ENCODE measurements around the gene COX4I2. TPM values are rescaled to one million over a fixed set of nuclear protein-coding genes. Genes with fewer than 3 reads are reported as not detected.

Gene COX4I2
- polyA plus RNA-seq, 1 donor from 2014 or later, result not detected

DNA sequence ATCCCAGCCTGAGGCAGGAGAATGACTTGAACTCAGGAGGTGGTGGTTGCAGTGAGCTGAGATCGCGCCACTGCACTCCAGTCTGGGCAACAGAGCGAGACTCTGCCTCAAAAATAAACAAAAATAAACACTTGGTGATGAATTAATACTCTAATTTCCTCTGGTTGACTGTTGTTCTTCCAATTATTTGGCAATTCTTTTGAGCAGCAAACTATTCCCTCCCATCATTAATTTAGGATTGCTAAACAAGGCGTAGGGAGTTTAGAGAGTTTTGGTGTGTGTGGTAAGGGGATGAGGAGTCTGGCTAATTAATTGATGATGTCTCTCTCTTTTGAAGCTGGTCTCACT is 35.3 kb upstream of the COX4I2 start:
- H3K27ac ChIP-seq (ENCODE audit: low read length), result no peak overlapping the region
- H3K79me2 ChIP-seq (replicated peaks; ENCODE audit: insufficient read depth, low read length), result no peaks in the 10 kb centered on the region
- no peak overlapping the region for H3K9ac ChIP-seq (ENCODE audit: low read length)
- no peaks in the 10 kb centered on the region for H3F3A ChIP-seq (ENCODE audit: insufficient read depth, low read length, poor library complexity, severe bottlenecking)
- TF ChIP-seq EP300 (conservative IDR thresholded peaks at IDR 0.05; ENCODE audit: poor library complexity, severe bottlenecking), result no peak
- TF ChIP-seq SMC3 (conservative IDR thresholded peaks at IDR 0.05; ENCODE audit: poor library complexity), result no peak
- TF ChIP-seq, protein P1, sequence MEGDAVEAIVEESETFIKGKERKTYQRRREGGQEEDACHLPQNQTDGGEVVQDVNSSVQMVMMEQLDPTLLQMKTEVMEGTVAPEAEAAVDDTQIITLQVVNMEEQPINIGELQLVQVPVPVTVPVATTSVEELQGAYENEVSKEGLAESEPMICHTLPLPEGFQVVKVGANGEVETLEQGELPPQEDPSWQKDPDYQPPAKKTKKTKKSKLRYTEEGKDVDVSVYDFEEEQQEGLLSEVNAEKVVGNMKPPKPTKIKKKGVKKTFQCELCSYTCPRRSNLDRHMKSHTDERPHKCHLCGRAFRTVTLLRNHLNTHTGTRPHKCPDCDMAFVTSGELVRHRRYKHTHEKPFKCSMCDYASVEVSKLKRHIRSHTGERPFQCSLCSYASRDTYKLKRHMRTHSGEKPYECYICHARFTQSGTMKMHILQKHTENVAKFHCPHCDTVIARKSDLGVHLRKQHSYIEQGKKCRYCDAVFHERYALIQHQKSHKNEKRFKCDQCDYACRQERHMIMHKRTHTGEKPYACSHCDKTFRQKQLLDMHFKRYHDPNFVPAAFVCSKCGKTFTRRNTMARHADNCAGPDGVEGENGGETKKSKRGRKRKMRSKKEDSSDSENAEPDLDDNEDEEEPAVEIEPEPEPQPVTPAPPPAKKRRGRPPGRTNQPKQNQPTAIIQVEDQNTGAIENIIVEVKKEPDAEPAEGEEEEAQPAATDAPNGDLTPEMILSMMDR (IDR thresholded peaks at IDR 0.05; ENCODE audit: poor library complexity, severe bottlenecking), result no peak
- no peak for TF ChIP-seq MXI1 (conservative IDR thresholded peaks at IDR 0.05; ENCODE audit: poor library complexity, severe bottlenecking)
- no peak for TF ChIP-seq EZH2 (IDR thresholded peaks at IDR 0.05; ENCODE audit: borderline replicate concordance, insufficient read depth, low read length, poor library complexity, severe bottlenecking)
- no peak for TF ChIP-seq POLR2AphosphoS5 (IDR thresholded peaks at IDR 0.05)
- TF ChIP-seq RAD21 (conservative IDR thresholded peaks at IDR 0.05), result no peak
- TF ChIP-seq, protein P2, sequence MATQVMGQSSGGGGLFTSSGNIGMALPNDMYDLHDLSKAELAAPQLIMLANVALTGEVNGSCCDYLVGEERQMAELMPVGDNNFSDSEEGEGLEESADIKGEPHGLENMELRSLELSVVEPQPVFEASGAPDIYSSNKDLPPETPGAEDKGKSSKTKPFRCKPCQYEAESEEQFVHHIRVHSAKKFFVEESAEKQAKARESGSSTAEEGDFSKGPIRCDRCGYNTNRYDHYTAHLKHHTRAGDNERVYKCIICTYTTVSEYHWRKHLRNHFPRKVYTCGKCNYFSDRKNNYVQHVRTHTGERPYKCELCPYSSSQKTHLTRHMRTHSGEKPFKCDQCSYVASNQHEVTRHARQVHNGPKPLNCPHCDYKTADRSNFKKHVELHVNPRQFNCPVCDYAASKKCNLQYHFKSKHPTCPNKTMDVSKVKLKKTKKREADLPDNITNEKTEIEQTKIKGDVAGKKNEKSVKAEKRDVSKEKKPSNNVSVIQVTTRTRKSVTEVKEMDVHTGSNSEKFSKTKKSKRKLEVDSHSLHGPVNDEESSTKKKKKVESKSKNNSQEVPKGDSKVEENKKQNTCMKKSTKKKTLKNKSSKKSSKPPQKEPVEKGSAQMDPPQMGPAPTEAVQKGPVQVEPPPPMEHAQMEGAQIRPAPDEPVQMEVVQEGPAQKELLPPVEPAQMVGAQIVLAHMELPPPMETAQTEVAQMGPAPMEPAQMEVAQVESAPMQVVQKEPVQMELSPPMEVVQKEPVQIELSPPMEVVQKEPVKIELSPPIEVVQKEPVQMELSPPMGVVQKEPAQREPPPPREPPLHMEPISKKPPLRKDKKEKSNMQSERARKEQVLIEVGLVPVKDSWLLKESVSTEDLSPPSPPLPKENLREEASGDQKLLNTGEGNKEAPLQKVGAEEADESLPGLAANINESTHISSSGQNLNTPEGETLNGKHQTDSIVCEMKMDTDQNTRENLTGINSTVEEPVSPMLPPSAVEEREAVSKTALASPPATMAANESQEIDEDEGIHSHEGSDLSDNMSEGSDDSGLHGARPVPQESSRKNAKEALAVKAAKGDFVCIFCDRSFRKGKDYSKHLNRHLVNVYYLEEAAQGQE (IDR thresholded peaks at IDR 0.05; ENCODE audit: borderline replicate concordance), result no peak
- no peak for TF ChIP-seq TAF1 (IDR thresholded peaks at IDR 0.05; ENCODE audit: low read depth)
- peaks cover 21% of the 10 kb centered on the region for H3K27me3 ChIP-seq (ENCODE audit: insufficient read depth, low read depth, low read length)
- no peaks in the 10 kb centered on the region for H3K9me2 ChIP-seq (ENCODE audit: insufficient read depth, low read length)
- H3K36me3 ChIP-seq (ENCODE audit: insufficient read depth, low read length), result no peaks in the 10 kb centered on the region
- H3K4me2 ChIP-seq (ENCODE audit: low read length), result no peak overlapping the region
- H2AFZ ChIP-seq (ENCODE audit: low read depth, low read length), result no peak overlapping the region
- no peak overlapping the region for H3K4me3 ChIP-seq (ENCODE audit: low read length)
- no peaks in the 10 kb centered on the region for H4K20me1 ChIP-seq (ENCODE audit: insufficient read depth)
- H3K9me3 ChIP-seq (ENCODE audit: low read length), result no peaks in the 10 kb centered on the region

DNA sequence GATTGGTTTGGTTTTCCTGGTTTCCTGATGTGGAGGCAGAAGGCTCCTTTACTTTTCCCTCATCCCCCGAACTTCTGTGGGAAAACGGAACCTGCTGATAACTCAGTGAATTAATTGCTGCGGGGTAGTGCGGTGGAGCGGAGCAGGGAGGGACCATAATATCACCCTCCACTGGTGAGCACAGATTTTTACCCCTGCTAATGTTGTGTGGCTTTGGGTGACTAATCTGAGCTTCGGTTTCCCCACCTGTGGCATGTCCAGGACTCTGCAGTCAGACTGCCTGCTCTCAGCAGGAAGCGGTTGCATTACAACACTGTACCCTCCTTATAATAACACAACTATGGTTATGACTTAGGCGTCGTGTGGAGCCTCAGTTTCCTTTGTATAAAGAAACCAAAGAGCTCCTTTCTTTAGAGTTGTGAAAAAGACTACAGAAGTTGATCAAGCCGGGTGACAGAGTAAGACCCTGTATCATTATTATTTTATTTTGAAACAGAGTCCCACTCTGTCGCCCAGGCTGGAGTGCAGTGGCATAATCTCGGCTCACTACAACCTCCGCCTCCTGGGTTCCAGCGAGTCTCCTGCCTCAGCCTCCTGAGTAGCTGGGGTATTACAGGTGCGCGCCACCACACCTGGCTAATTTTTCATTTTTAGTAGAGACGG is 34.8 kb upstream of the COX4I2 start:
- Histone ChIP-seq H3K9me2 (ENCODE audit: insufficient read depth, low read length) (no peaks in the 10 kb centered on the region), H4K20me1 (ENCODE audit: insufficient read depth) (no peaks in the 10 kb centered on the region), H3K27ac (ENCODE audit: low read length) (no peak overlapping the region), H2AFZ (ENCODE audit: low read depth, low read length) (no peak overlapping the region), H3K4me3 (ENCODE audit: low read length) (no peak overlapping the region), H3F3A (ENCODE audit: insufficient read depth, low read length, poor library complexity, severe bottlenecking) (no peaks in the 10 kb centered on the region), H3K9ac (ENCODE audit: low read length) (no peak overlapping the region), H3K9me3 (ENCODE audit: low read length) (no peaks in the 10 kb centered on the region), H3K79me2 (replicated peaks; ENCODE audit: insufficient read depth, low read length) (no peaks in the 10 kb centered on the region), H3K27me3 (ENCODE audit: insufficient read depth, low read depth, low read length) (peaks cover 26% of the 10 kb centered on the region), H3K36me3 (ENCODE audit: insufficient read depth, low read length) (no peaks in the 10 kb centered on the region), H3K4me2 (ENCODE audit: low read length) (no peak overlapping the region)
- TF ChIP-seq POLR2AphosphoS5 (IDR thresholded peaks at IDR 0.05), result no peak
- TF ChIP-seq SMC3 (conservative IDR thresholded peaks at IDR 0.05; ENCODE audit: poor library complexity), result no peak
- TF ChIP-seq EZH2 (IDR thresholded peaks at IDR 0.05; ENCODE audit: borderline replicate concordance, insufficient read depth, low read length, poor library complexity, severe bottlenecking), result no peak
- TF ChIP-seq, protein P1 (IDR thresholded peaks at IDR 0.05; ENCODE audit: poor library complexity, severe bottlenecking), result no peak
- TF ChIP-seq TAF1 (IDR thresholded peaks at IDR 0.05; ENCODE audit: low read depth), result no peak
- TF ChIP-seq EP300 (conservative IDR thresholded peaks at IDR 0.05; ENCODE audit: poor library complexity, severe bottlenecking), result no peak
- TF ChIP-seq MXI1 (conservative IDR thresholded peaks at IDR 0.05; ENCODE audit: poor library complexity, severe bottlenecking), result no peak
- no peak for TF ChIP-seq RAD21 (conservative IDR thresholded peaks at IDR 0.05)
- TF ChIP-seq, protein P2 (IDR thresholded peaks at IDR 0.05; ENCODE audit: borderline replicate concordance), result no peak

Measured in neural cell (in vitro differentiated cells).